ENCODE measurements around the gene KLF15.

Gene KLF15

DNA sequence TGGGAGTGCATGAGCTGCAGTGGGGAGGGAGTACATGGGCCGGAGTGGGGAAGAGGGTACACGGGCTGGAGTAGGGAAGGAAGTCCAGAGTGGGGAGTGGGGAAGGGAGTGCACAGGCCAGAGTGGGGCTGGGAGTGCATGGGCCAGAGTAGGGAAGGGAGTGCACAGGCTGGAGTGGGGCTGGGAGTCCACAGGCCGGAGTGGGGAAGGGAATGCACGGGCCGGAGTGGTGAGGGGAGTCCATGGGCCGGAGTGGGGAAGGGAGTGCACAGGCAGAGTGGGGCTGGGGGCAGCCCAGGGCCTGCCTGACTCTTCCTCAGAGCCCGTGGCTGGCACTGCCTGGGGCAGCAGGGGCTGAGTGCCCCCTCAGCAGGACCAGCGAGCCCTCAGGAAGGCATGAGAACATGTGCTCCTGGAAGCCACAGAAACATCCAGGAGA, 40.7 kb downstream of the KLF15 start:
- Histone ChIP-seq H3K27me3 (ENCODE audit: control insufficient read depth, insufficient read depth, low read length) (no peaks in the 10 kb centered on the region), H3K4me1 (ENCODE audit: control insufficient read depth, insufficient read depth, low read length) (peaks cover 12% of the 10 kb centered on the region; the same call in 1 of the 2 replicates), H3K36me3 (ENCODE audit: control insufficient read depth, insufficient read depth, low read length) (no peaks in the 10 kb centered on the region), H3K4me3 (ENCODE audit: low read depth, low read length) (no peak overlapping the region), H3K27ac (ENCODE audit: low read depth, low read length) (no peak overlapping the region), H3K9me3 (ENCODE audit: control insufficient read depth, insufficient read depth, low read length) (no peaks in the 10 kb centered on the region), H3K9ac (ENCODE audit: low read depth, low read length) (no peak overlapping the region)

DNA sequence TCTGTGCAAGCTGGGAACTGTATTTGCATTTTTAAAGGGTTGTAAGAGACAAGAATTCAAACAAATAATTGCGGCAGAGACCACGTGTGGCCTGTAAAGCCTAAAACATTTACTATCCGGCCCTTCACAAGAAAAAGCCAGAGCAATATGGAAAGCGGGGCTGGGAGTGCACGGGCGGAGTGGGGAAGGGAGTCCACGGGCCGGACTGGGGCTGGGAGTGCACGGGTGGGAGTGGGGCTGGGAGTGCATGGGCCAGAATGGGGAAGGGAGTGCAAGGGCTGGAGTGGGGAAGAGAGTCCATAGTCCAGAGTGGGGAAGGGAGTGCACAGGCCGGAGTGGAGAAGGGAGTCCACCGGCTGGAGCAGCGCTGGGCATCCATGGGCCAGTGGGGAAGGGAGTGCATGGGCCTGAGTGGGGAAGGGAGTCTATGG, 41.2 kb downstream of the KLF15 start:
- H3K4me3 ChIP-seq (ENCODE audit: low read depth, low read length): no peak overlapping the region
- no peak overlapping the region for H3K9ac ChIP-seq (ENCODE audit: low read depth, low read length)
- H3K9me3 ChIP-seq (ENCODE audit: control insufficient read depth, insufficient read depth, low read length): no peaks in the 10 kb centered on the region
- H3K4me1 ChIP-seq (ENCODE audit: control insufficient read depth, insufficient read depth, low read length): peaks cover 12% of the 10 kb centered on the region; the same call in 1 of the 2 replicates
- no peak overlapping the region for H3K27ac ChIP-seq (ENCODE audit: low read depth, low read length)
- H3K36me3 ChIP-seq (ENCODE audit: control insufficient read depth, insufficient read depth, low read length): no peaks in the 10 kb centered on the region
- no peaks in the 10 kb centered on the region for H3K27me3 ChIP-seq (ENCODE audit: control insufficient read depth, insufficient read depth, low read length)

DNA sequence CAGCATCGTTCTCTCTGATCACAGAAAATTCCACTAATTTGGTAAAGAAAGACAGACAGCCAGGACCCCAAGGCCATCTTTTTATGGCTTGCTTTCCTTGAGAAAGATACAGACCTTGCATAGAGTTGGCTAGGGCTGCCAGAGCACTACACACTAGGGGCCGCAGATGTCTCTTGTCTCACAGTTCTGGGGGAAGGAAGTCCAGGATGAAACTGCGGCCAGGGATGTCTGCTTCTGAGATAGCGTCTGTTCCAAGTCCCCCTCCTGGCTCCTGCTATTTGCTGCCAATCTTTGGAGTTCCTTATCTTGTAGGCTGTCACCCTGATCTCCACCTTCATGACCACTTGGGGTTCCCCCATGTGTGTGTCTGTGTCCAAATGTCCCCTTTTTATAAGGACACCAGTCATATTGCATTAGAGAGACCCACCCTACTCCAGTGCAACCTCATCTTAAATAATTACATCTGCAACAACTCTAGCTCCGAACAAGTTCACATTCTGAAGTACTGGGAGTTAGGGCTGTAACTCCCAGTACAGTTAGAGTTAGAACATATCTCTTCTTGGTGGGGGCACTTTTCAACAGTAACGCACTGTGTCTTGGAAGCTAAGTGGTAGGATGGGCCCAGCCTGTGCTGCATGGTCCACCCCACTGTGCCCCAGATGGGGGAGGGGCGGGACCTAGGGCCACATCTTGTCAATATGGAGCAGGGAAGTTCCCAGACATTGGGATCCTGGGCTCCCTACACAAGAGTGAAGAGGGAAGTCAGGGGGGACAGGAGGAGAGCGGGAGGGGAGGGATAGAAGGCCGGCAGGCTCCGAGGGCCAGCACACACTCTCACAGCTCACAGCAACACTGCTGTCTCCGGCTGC, 42.2 kb downstream of the KLF15 start:
- Histone ChIP-seq H3K4me3 (ENCODE audit: low read depth, low read length) (no peak overlapping the region), H3K4me1 (ENCODE audit: control insufficient read depth, insufficient read depth, low read length) (peaks cover 12% of the 10 kb centered on the region; the same call in 1 of the 2 replicates), H3K27me3 (ENCODE audit: control insufficient read depth, insufficient read depth, low read length) (no peaks in the 10 kb centered on the region), H3K9ac (ENCODE audit: low read depth, low read length) (no peak overlapping the region), H3K27ac (ENCODE audit: low read depth, low read length) (no peak overlapping the region), H3K36me3 (ENCODE audit: control insufficient read depth, insufficient read depth, low read length) (no peaks in the 10 kb centered on the region), H3K9me3 (ENCODE audit: control insufficient read depth, insufficient read depth, low read length) (no peaks in the 10 kb centered on the region)

DNA sequence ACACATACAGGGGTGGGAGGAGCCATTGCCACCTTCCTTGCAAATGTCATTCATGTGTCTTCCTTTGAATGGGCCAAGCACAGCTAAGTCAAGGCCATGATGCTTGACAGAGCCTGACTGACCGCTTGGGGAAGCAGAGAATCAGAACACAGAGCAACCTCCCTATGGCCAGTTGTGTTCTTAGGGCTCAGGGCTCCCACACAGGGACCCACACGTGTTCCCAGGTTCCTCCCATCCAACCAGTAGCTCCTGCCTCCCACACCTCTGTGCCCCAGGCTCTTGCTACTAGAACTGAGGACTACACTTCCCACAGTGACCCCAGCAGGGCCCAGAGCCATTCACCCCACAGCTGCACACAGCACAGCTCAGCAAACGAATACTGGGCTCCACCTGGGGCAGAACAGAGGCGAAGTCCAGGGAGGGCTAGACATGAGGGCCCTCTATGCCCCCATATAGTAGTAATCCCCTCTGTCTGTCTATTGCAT, 42.9 kb downstream of the KLF15 start:
- Histone ChIP-seq H3K27me3 (ENCODE audit: control insufficient read depth, insufficient read depth, low read length) (no peaks in the 10 kb centered on the region), H3K9me3 (ENCODE audit: control insufficient read depth, insufficient read depth, low read length) (no peaks in the 10 kb centered on the region), H3K36me3 (ENCODE audit: control insufficient read depth, insufficient read depth, low read length) (no peaks in the 10 kb centered on the region), H3K27ac (ENCODE audit: low read depth, low read length) (no peak overlapping the region), H3K9ac (ENCODE audit: low read depth, low read length) (no peak overlapping the region), H3K4me1 (ENCODE audit: control insufficient read depth, insufficient read depth, low read length) (peaks cover 12% of the 10 kb centered on the region; the same call in 1 of the 2 replicates), H3K4me3 (ENCODE audit: low read depth, low read length) (no peak overlapping the region)

DNA sequence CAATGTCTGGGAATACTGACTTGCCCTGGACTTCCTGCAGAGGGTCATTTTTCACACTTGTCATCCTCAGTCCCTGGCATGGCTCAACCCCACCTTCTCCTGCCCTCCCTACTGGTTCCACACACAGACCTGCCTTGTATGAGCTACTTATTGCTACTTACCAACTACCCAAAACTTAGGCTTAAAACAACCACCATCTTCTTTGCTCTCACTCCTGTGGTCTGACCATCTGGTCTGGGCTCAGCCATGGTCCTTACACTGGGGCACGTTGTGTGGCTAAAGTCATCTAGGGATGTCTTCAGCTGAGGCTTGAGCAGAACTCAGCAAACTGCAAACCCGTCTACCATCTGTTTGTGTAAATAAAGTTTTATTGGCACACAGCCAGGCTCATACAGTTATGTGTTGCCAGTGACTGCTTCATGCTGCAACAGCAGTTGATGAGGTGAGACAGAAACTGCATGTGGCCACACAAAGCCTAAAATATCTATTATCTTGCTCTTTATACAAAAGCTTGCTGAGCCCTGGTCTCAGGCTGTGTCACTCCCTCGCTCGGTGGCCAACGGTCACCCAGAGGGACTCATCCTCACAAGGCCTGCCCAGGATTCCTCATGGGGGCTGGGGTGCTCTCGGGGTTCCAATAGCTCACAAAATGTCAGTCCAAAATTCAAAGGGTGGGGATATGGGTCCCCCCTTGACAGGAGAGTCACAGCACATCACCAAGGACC, 43.5 kb downstream of the KLF15 start:
- Histone ChIP-seq H3K4me1 (ENCODE audit: control insufficient read depth, insufficient read depth, low read length) (peaks cover 12% of the 10 kb centered on the region; the same call in 1 of the 2 replicates), H3K27ac (ENCODE audit: low read depth, low read length) (no peak overlapping the region), H3K4me3 (ENCODE audit: low read depth, low read length) (no peak overlapping the region), H3K9ac (ENCODE audit: low read depth, low read length) (no peak overlapping the region), H3K36me3 (ENCODE audit: control insufficient read depth, insufficient read depth, low read length) (no peaks in the 10 kb centered on the region), H3K27me3 (ENCODE audit: control insufficient read depth, insufficient read depth, low read length) (no peaks in the 10 kb centered on the region), H3K9me3 (ENCODE audit: control insufficient read depth, insufficient read depth, low read length) (no peaks in the 10 kb centered on the region)

DNA sequence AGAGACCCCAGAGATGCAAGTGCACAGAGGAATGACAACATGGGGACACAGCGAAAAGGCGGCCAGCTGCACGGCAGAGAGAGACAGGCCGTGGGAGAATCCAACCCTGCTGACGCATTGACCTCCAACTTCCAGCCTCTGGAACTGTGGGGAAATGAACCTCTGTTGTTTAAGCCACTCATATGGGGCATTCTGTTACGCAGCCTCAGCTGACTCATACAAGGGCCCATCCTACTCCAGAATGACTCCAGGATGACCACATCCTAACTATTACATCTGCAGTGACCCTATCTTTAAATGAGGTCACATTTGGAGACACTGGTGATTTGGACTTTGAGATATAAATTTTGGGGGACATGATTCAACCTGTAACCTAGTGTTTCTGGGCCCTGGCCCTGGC, 44.0 kb downstream of the KLF15 start:
- no peak overlapping the region for H3K4me3 ChIP-seq (ENCODE audit: low read depth, low read length)
- H3K9ac ChIP-seq (ENCODE audit: low read depth, low read length): no peak overlapping the region
- H3K27ac ChIP-seq (ENCODE audit: low read depth, low read length): no peak overlapping the region
- no peaks in the 10 kb centered on the region for H3K9me3 ChIP-seq (ENCODE audit: control insufficient read depth, insufficient read depth, low read length)
- H3K27me3 ChIP-seq (ENCODE audit: control insufficient read depth, insufficient read depth, low read length): no peaks in the 10 kb centered on the region
- peaks cover 12% of the 10 kb centered on the region; the same call in 1 of the 2 replicates for H3K4me1 ChIP-seq (ENCODE audit: control insufficient read depth, insufficient read depth, low read length)
- no peaks in the 10 kb centered on the region for H3K36me3 ChIP-seq (ENCODE audit: control insufficient read depth, insufficient read depth, low read length)

DNA sequence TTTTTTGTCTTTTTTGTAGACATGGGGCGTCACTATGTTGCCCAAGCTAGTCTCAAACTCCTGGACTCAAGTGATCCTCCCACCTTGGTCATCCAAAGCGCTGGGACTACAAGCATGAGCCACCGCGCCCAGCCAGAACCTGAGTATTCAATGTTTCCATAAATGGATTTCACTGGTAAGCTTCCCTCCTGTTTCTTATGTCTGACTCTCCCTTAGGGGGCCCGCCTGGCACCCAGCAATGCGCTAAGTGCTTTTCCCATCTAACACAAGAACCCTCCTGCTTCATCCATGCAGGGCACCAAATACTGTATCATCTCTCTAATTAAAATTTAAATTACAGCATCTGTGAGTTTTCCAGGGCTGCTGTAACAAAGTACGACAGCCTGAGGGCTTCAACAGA, 44.9 kb downstream of the KLF15 start:
- H3K27me3 ChIP-seq (ENCODE audit: control insufficient read depth, insufficient read depth, low read length): no peaks in the 10 kb centered on the region
- H3K9me3 ChIP-seq (ENCODE audit: control insufficient read depth, insufficient read depth, low read length): no peaks in the 10 kb centered on the region
- peaks cover 12% of the 10 kb centered on the region; the same call in 1 of the 2 replicates for H3K4me1 ChIP-seq (ENCODE audit: control insufficient read depth, insufficient read depth, low read length)
- H3K36me3 ChIP-seq (ENCODE audit: control insufficient read depth, insufficient read depth, low read length): no peaks in the 10 kb centered on the region
- no peak overlapping the region for H3K27ac ChIP-seq (ENCODE audit: low read depth, low read length)
- H3K9ac ChIP-seq (ENCODE audit: low read depth, low read length): no peak overlapping the region
- no peak overlapping the region for H3K4me3 ChIP-seq (ENCODE audit: low read depth, low read length)

DNA sequence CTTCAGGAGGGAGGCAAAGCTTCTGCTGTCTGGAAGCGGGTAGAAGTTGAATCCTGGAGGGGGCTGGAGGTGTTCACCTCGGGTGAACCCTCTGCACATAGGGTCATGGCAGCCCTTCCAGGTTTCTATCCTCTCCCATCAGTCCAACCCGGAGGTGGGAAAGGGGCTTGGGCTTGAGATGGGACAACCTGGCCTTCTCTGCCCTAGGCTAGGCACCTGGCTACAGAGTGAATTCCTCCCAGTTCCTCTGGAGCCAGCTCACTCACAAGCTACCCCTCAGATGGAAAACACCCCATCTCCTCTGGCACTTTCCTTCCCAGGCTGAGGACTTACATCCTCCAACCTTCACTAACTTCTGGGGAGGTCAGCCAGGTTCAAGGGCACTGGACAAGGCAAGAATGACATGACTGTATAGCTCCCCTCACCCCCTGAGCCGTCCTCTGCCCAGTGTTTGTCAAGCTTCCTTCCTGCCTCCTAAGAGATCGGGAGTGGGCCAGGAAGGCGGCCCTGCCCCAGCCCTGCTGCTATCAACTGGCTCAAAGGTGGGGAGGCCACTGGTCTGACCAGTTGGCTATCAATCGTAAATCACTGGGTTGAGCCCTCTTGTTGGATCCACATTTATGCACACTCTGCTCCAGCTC, 45.8 kb downstream of the KLF15 start:
- no peak overlapping the region for H3K27ac ChIP-seq (ENCODE audit: low read depth, low read length)
- no peak overlapping the region for H3K4me3 ChIP-seq (ENCODE audit: low read depth, low read length)
- no peaks in the 10 kb centered on the region for H3K27me3 ChIP-seq (ENCODE audit: control insufficient read depth, insufficient read depth, low read length)
- peaks cover 12% of the 10 kb centered on the region; the same call in 1 of the 2 replicates for H3K4me1 ChIP-seq (ENCODE audit: control insufficient read depth, insufficient read depth, low read length)
- H3K9ac ChIP-seq (ENCODE audit: low read depth, low read length): no peak overlapping the region
- H3K9me3 ChIP-seq (ENCODE audit: control insufficient read depth, insufficient read depth, low read length): no peaks in the 10 kb centered on the region
- H3K36me3 ChIP-seq (ENCODE audit: control insufficient read depth, insufficient read depth, low read length): no peaks in the 10 kb centered on the region

DNA sequence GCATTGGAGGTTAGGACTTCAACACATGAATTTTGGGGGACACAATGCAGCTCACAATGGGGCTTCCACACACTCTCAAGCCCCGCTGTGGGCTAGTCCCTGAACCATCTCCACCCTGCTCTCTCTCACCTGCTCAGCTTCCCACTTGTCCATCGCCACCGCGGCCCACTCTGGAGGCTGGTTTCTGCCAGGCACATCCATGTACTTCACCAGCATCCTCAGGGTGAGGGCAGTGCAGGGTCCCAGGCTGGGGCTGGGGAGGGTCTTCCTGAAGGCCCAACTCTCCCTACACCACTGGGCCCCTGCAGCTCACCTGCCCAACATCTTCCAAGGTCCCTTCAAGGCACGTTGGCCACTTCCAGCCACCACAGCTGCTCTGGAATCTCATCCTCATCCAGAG, 46.4 kb downstream of the KLF15 start:
- no peaks in the 10 kb centered on the region for H3K36me3 ChIP-seq (ENCODE audit: control insufficient read depth, insufficient read depth, low read length)
- no peak overlapping the region for H3K9ac ChIP-seq (ENCODE audit: low read depth, low read length)

DNA sequence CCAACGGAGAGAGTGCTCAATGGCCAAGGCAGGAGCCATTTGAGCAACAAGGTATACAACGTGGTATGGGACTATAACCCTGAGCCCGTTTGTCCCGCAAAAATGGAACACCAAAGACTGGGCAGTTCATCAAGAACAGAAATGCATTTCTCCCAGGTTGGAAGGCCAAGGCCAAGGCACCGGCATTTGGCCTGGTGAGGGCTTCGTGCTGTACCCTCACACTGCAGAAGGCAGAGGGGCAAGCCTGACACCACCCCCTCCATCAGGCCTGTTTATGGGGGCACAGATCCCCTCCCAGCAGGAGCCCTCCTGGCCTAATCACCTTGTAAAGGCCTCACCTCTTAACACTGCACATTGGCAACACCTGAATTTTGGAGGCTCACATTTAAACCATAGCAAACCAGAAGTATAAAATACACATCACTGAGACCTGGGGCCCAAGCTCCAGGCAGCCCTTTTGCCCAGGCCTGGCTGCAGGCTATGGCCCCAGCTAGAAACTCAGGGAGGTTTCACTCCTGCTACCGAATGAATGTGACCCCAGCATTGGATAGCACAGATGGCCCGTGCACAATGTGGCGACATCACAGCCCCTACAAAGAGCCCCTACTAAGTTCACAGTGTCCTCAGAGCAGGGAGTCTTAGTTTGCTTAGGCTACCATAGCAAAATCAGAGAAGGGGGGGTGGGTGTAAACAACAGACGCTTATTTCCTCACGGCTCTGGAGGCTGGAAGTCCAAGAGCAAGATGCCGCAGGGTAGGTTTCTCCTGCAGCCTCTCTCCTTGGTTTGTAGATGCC, 47.1 kb downstream of the KLF15 start:
- no peak overlapping the region for H3K27ac ChIP-seq (ENCODE audit: low read depth, low read length)
- no peaks in the 10 kb centered on the region for H3K9me3 ChIP-seq (ENCODE audit: control insufficient read depth, insufficient read depth, low read length)
- H3K36me3 ChIP-seq (ENCODE audit: control insufficient read depth, insufficient read depth, low read length): no peaks in the 10 kb centered on the region
- H3K4me1 ChIP-seq (ENCODE audit: control insufficient read depth, insufficient read depth, low read length): no peaks in the 10 kb centered on the region
- H3K9ac ChIP-seq (ENCODE audit: low read depth, low read length): no peak overlapping the region
- H3K4me3 ChIP-seq (ENCODE audit: low read depth, low read length): no peak overlapping the region
- H3K27me3 ChIP-seq (ENCODE audit: control insufficient read depth, insufficient read depth, low read length): no peaks in the 10 kb centered on the region

More for the DNA sequence above, 46.4 kb downstream of the KLF15 start:
- peaks cover 7% of the 10 kb centered on the region; the same call in 1 of the 2 replicates for H3K4me1 ChIP-seq (ENCODE audit: control insufficient read depth, insufficient read depth, low read length)
- no peaks in the 10 kb centered on the region for H3K27me3 ChIP-seq (ENCODE audit: control insufficient read depth, insufficient read depth, low read length)
- H3K27ac ChIP-seq (ENCODE audit: low read depth, low read length): no peak overlapping the region
- H3K4me3 ChIP-seq (ENCODE audit: low read depth, low read length): no peak overlapping the region
- no peaks in the 10 kb centered on the region for H3K9me3 ChIP-seq (ENCODE audit: control insufficient read depth, insufficient read depth, low read length)

Measured in HUES48 (cell line).